Neural crest cell (in vitro differentiated cells): ENCODE measurements around the gene FOLR3. TPM values are rescaled to one million over a fixed set of nuclear protein-coding genes. Genes with fewer than 3 reads are reported as not detected.

Experiments used
- DNase-seq: peaks from one replicate; pipeline ENCODE4 v3.0.0; 2021; ENCODE audit warnings: low read depth, mixed read lengths, low spot score
- H3K27ac Mint-ChIP-seq: one replicate; pipeline ENCODE4 v1.8.0; 2021; ENCODE audit warnings: mild to moderate bottlenecking, mixed read lengths; ENCODE audit not compliant: unreplicated experiment
- H3K27me3 Mint-ChIP-seq: 2 replicates; pipeline ENCODE4 v1.8.0; 2021; ENCODE audit warnings: low read depth, mild to moderate bottlenecking, mixed read lengths
- H3K36me3 Mint-ChIP-seq: 2 replicates; pipeline ENCODE4 v1.8.0; 2021; ENCODE audit warnings: low read depth, mild to moderate bottlenecking, mixed read lengths
- H3K4me1 Mint-ChIP-seq: 2 replicates; pipeline ENCODE4 v1.8.0; 2021; ENCODE audit warnings: mixed read lengths
- H3K4me3 Mint-ChIP-seq: one replicate; pipeline ENCODE4 v1.8.0; 2021; ENCODE audit warnings: mild to moderate bottlenecking, mixed read lengths
- H3K9me3 Mint-ChIP-seq: 2 replicates; pipeline ENCODE4 v1.8.0; 2021; ENCODE audit warnings: mixed read lengths
- CTCF ChIP-seq: fragments of 200-600 bp; sonication (generic); conservative IDR thresholded peaks from 2 replicates; pipeline ENCODE4 v1.5.0; 2021; ENCODE audit warnings: antibody characterized with exemption, mild to moderate bottlenecking
- total RNA-seq: library from RNA; stranded (reverse); gene quantifications from 2 replicates; pipeline ENCODE4 v1.2.1, GENCODE V29; 2021

Gene FOLR3
- total RNA-seq, 1 donor from 2014 or later = not detected

GRCh38 chr11:72100462-72100861 is 35.1 kb upstream of the FOLR3 start:
- H3K36me3 Mint-ChIP-seq = peaks cover 9% of the 10 kb centered on the region
- H3K27ac Mint-ChIP-seq = no peak overlapping the region
- DNase-seq = no peak
- peak overlapping the region; percentile 89 for H3K4me3 Mint-ChIP-seq
- H3K27me3 Mint-ChIP-seq = no peaks in the 10 kb centered on the region
- peaks cover 37% of the 10 kb centered on the region for H3K4me1 Mint-ChIP-seq
- H3K9me3 Mint-ChIP-seq = peaks cover 3% of the 10 kb centered on the region
- TF ChIP-seq CTCF = no peak

- peak overlapping the region; percentile 93 for H3K27ac Mint-ChIP-seq
- peak overlapping the region; percentile 89 for H3K4me3 Mint-ChIP-seq
- H3K27me3 Mint-ChIP-seq = no peaks in the 10 kb centered on the region
- peaks cover 37% of the 10 kb centered on the region for H3K4me1 Mint-ChIP-seq
- H3K36me3 Mint-ChIP-seq = peaks cover 9% of the 10 kb centered on the region
- TF ChIP-seq CTCF = no peak
- H3K9me3 Mint-ChIP-seq = peaks cover 3% of the 10 kb centered on the region
- no peak for DNase-seq
These were observed 33.4 kb upstream of the FOLR3 start for GRCh38 chr11:72102162-72102561.

GRCh38 chr11:72102631-72102945 is 32.9 kb upstream of the FOLR3 start:
- Mint-ChIP-seq H3K36me3 (peaks cover 9% of the 10 kb centered on the region), H3K4me3 (peak overlapping the region; percentile 89), H3K27ac (peak overlapping the region; percentile 93), H3K4me1 (peaks cover 37% of the 10 kb centered on the region), H3K27me3 (no peaks in the 10 kb centered on the region), H3K9me3 (peaks cover 3% of the 10 kb centered on the region)
- no peak for TF ChIP-seq CTCF
- no peak for DNase-seq

GRCh38 chr11:72102946-72103753 is 32.4 kb upstream of the FOLR3 start, which contains the start of gene LAMTOR1:
Gene LAMTOR1, minus strand, starts transcription at chr11:72103297. Its CDS starts 73 bp downstream, at chr11:72103224.
- Mint-ChIP-seq H3K4me1 (peaks cover 37% of the 10 kb centered on the region), H3K27ac (peak within 1 kb of the TSS; percentile 93), H3K36me3 (peaks cover 6% of the 10 kb centered on the region), H3K27me3 (no peaks in the 10 kb centered on the region), H3K4me3 (peak within 1 kb of the TSS; percentile 89), H3K9me3 (peaks cover 3% of the 10 kb centered on the region)
- peak; percentile 66 for TF ChIP-seq CTCF
- DNase-seq = peak; percentile 94

GRCh38 chr11:72103754-72104167 is 31.8 kb upstream of the FOLR3 start:
- DNase-seq = no peak
- peaks cover 37% of the 10 kb centered on the region for H3K4me1 Mint-ChIP-seq
- H3K9me3 Mint-ChIP-seq = peaks cover 3% of the 10 kb centered on the region
- H3K36me3 Mint-ChIP-seq = peaks cover 6% of the 10 kb centered on the region
- peak overlapping the region; percentile 89 for H3K4me3 Mint-ChIP-seq
- no peaks in the 10 kb centered on the region for H3K27me3 Mint-ChIP-seq
- peak; percentile 46 for TF ChIP-seq CTCF
- peak overlapping the region; percentile 81 for H3K27ac Mint-ChIP-seq
